Stimulated activated CD8-positive, alpha-beta memory T cell treated with anti-CD3 and anti-CD28 coated beads, Interleukin-4, amount 100 ng/mL, for 4 hours (primary cell): ENCODE results near the gene LBP.
"Not testable (repeated sequence)": the region's sequence is repeated elsewhere in the genome, so short reads cannot be mapped to it uniquely, and the experiment has no call there.

Experiments
- DNase-seq, 2 donors: peaks; one replicate each; pipeline ENCODE4 v3.0.0-alpha.2; 2020; ENCODE audit warnings: low read depth in 2 of 2, low spot score in 1 of 2

Gene LBP

GRCh38 chr20:38392356-38392755, 46.1 kb downstream of the LBP start:
- DNase-seq = no peak

GRCh38 chr20:38393259-38393658, 47.0 kb downstream of the LBP start:
- no peak for DNase-seq

- no peak for DNase-seq
Observed at GRCh38 chr20:38395165-38395564, 48.9 kb downstream of the LBP start.

- DNase-seq = not testable (repeated sequence)
Observed at GRCh38 chr20:38395751-38396395, 49.6 kb downstream of the LBP start.

- DNase-seq = no peak
Observed at GRCh38 chr20:38402089-38402488, 55.8 kb downstream of the LBP start.

GRCh38 chr20:38402816-38403215, 56.5 kb downstream of the LBP start:
- no peak for DNase-seq

GRCh38 chr20:38404016-38404415, 57.7 kb downstream of the LBP start:
- DNase-seq = no peak

- DNase-seq = no peak
Observed at GRCh38 chr20:38405132-38405531, 58.9 kb downstream of the LBP start.

GRCh38 chr20:38406476-38406875, 60.2 kb downstream of the LBP start:
- no peak for DNase-seq

GRCh38 chr20:38407321-38407720, 61.0 kb downstream of the LBP start:
- no peak for DNase-seq

- DNase-seq = not testable (repeated sequence)
Observed at GRCh38 chr20:38407822-38408221, 61.5 kb downstream of the LBP start.

- DNase-seq = no peak
Observed at GRCh38 chr20:38412877-38413577, 66.7 kb downstream of the LBP start.

- no peak for DNase-seq
Observed at GRCh38 chr20:38414769-38415450, 68.6 kb downstream of the LBP start.

GRCh38 chr20:38418509-38419204, 72.4 kb downstream of the LBP start:
- no peak for DNase-seq

GRCh38 chr20:38420388-38421085, 74.3 kb downstream of the LBP start:
- no peak for DNase-seq

- DNase-seq = no peak
Observed at GRCh38 chr20:38421915-38422314, 75.6 kb downstream of the LBP start.

- no peak for DNase-seq
Observed at GRCh38 chr20:38423541-38423940, 77.3 kb downstream of the LBP start.

GRCh38 chr20:38424401-38424800, 78.1 kb downstream of the LBP start:
- no peak for DNase-seq

- DNase-seq = no peak
Observed at GRCh38 chr20:38426006-38426897, 80.0 kb downstream of the LBP start.
